KMS-11 (cell line): ENCODE results near the gene CBLC.
"Not testable (repeated sequence)": the region's sequence is repeated elsewhere in the genome, so short reads cannot be mapped to it uniquely, and the experiment has no call there.

Source experiments
- H2AFZ ChIP-seq: fragments of 200-600 bp; sonication (generic); 2 replicates; pipeline ENCODE4 v1.6.1; 2016; ENCODE audit warnings: antibody characterized with exemption, mixed run types, low read depth
- H3K27ac ChIP-seq: fragments of 200-600 bp; sonication (generic); 2 replicates; pipeline ENCODE4 v1.6.1; 2016; ENCODE audit warnings: mild to moderate bottlenecking, mixed run types
- H3K27me3 ChIP-seq: fragments of 200-600 bp; sonication (generic); 2 replicates; pipeline ENCODE4 v1.6.1; 2017; ENCODE audit warnings: mild to moderate bottlenecking, low read depth, mixed run types, moderate library complexity; ENCODE audit not compliant: insufficient read depth
- H3K36me3 ChIP-seq: fragments of 200-600 bp; sonication (generic); 2 replicates; pipeline ENCODE4 v1.6.1; 2017; ENCODE audit warnings: mild to moderate bottlenecking, mixed run types; ENCODE audit not compliant: insufficient read depth
- H3K4me1 ChIP-seq: fragments of 200-600 bp; sonication (generic); 2 replicates; pipeline ENCODE4 v1.6.1; 2016; ENCODE audit warnings: mild to moderate bottlenecking, low read depth, mixed run types; ENCODE audit not compliant: poor library complexity, severe bottlenecking
- H3K4me2 ChIP-seq: fragments of 200-600 bp; sonication (generic); 2 replicates; pipeline ENCODE4 v1.7.0; 2016; ENCODE audit warnings: mild to moderate bottlenecking, mixed run types
- H3K4me3 ChIP-seq: fragments of 200-600 bp; sonication (generic); IDR thresholded peaks from 2 replicates; pipeline ENCODE4 v1.6.1; 2017; ENCODE audit warnings: low read depth, low read length, mixed read lengths; ENCODE audit not compliant: insufficient read depth
- H3K79me2 ChIP-seq: fragments of 200-600 bp; sonication (generic); 2 replicates; pipeline ENCODE4 v1.6.1; 2016; ENCODE audit warnings: low read depth, mixed run types; ENCODE audit not compliant: insufficient read depth
- H3K9ac ChIP-seq: fragments of 200-600 bp; sonication (generic); 2 replicates; pipeline ENCODE4 v1.6.1; 2016; ENCODE audit warnings: mild to moderate bottlenecking, mixed run types
- H4K20me1 ChIP-seq: fragments of 200-600 bp; sonication (generic); 2 replicates; pipeline ENCODE4 v1.6.1; 2016; ENCODE audit warnings: mild to moderate bottlenecking, mixed run types; ENCODE audit not compliant: insufficient read depth
- TF ChIP-seq, protein P1 (sequence below): fragments of 200-600 bp; sonication (generic); conservative IDR thresholded peaks from 2 replicates; pipeline ENCODE4 v1.6.1; 2017; ENCODE audit warnings: low read depth, mild to moderate bottlenecking, antibody characterized with exemption, low read length, moderate library complexity, mixed read lengths

Gene CBLC

DNA sequence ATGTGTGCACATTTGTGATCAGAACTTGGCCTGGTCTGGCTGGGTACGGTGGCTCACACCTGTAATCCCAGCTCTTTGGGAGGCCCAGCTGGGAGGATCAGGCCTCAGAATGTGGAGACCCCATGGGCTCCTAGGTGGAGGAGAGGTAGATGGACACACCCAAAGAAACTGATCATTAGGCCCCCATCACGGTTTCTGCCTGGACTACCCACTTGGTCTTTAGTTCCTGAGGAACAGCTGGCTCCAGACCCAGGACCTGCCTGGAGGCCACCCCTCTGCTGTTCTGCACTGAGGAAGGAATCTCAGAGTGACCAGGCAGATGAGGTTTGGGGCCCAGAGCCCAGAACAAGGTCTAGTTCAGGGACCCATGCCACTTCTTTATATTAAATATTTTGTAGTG is 1.5 kb downstream of the CBLC start:
- TF ChIP-seq, protein P1, sequence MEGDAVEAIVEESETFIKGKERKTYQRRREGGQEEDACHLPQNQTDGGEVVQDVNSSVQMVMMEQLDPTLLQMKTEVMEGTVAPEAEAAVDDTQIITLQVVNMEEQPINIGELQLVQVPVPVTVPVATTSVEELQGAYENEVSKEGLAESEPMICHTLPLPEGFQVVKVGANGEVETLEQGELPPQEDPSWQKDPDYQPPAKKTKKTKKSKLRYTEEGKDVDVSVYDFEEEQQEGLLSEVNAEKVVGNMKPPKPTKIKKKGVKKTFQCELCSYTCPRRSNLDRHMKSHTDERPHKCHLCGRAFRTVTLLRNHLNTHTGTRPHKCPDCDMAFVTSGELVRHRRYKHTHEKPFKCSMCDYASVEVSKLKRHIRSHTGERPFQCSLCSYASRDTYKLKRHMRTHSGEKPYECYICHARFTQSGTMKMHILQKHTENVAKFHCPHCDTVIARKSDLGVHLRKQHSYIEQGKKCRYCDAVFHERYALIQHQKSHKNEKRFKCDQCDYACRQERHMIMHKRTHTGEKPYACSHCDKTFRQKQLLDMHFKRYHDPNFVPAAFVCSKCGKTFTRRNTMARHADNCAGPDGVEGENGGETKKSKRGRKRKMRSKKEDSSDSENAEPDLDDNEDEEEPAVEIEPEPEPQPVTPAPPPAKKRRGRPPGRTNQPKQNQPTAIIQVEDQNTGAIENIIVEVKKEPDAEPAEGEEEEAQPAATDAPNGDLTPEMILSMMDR, result no peak
- Histone ChIP-seq H3K27me3 (no peaks in the 10 kb centered on the region), H3K4me3 (no peak overlapping the region), H3K4me1 (no peaks in the 10 kb centered on the region), H3K9ac (no peak overlapping the region), H3K27ac (no peak overlapping the region), H4K20me1 (no peaks in the 10 kb centered on the region), H3K36me3 (no peaks in the 10 kb centered on the region), H3K79me2 (no peaks in the 10 kb centered on the region), H2AFZ (no peak overlapping the region), H3K4me2 (no peak overlapping the region)

DNA sequence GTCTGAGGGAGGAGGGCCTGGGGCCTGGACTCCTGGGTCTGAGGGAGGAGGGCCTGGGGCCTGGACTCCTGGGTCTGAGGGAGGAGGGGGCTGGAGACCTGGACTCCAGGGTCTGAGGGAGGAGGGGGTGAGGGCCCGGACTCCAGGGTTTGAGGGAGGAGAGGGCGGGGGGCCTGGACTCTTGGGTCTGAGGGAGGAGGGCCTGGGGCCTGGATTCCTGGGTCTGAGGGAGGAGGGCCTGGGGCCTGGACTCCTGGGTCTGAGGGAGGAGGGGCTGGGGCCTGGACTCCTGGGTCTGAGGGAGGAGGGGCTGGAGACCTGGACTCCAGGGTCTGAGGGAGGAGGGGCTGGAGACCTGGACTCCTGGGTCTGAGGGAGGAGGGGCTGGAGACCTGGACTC is 4.0 kb downstream of the CBLC start:
- not testable (repeated sequence) for H3K4me2 ChIP-seq, H3K9ac ChIP-seq, H3K27ac ChIP-seq, H3K27me3 ChIP-seq, H3K79me2 ChIP-seq, H3K4me3 ChIP-seq, H4K20me1 ChIP-seq, H3K4me1 ChIP-seq, H2AFZ ChIP-seq, H3K36me3 ChIP-seq

DNA sequence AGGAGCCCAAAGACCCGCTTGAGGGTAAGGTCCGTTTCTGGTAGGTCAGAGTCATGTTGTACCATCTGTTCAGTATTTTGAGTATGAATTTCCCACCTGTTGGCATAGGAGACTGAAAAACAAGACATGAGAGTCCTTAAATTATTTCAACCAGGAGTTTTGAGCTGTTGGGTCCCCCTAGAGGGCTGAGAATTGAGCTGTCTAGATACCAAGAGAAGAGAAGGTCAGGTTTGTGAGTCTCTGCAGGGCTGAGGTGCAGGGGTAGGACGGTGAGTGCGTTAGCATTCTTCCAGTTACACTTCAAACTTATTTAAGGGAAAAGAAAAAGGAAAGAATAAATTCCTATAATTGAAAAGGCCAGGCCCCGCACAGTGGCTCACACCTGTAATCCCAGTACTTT is 5.0 kb downstream of the CBLC start:
- Histone ChIP-seq H3K4me3 (no peak overlapping the region), H4K20me1 (no peaks in the 10 kb centered on the region), H3K36me3 (no peaks in the 10 kb centered on the region), H3K27ac (no peak overlapping the region), H3K4me1 (peaks cover 3% of the 10 kb centered on the region), H3K9ac (no peak overlapping the region), H2AFZ (no peak overlapping the region), H3K79me2 (no peaks in the 10 kb centered on the region), H3K4me2 (no peak overlapping the region), H3K27me3 (no peaks in the 10 kb centered on the region)
- TF ChIP-seq, protein P1, result 0 out of 2 replicates have a peak, but pooled peaks have one; percentile 22

DNA sequence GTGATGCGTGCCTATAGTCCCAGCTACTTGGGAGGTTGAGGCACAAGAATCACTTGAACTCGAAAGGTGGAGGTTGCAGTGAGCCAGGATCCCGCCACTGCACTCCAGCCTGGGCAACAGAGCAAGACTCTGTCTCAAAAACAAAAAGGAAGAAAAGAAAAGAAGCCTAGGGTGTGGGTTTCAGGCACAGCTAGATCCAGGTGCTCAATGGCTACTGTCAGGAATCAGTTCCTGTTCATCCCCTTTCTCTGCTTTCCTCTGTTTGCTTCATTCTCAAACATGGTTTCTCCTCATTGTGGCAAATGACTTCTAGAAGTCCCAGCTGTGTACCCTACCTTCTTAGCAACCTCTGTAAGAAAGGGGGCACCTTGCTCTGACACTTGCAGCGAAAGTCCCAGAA is 5.9 kb downstream of the CBLC start:
- H3K79me2 ChIP-seq, result no peaks in the 10 kb centered on the region
- no peak overlapping the region for H3K4me3 ChIP-seq
- no peak overlapping the region for H3K4me2 ChIP-seq
- H2AFZ ChIP-seq, result no peak overlapping the region
- no peaks in the 10 kb centered on the region for H4K20me1 ChIP-seq
- no peaks in the 10 kb centered on the region for H3K36me3 ChIP-seq
- TF ChIP-seq, protein P1, result no peak
- no peaks in the 10 kb centered on the region for H3K27me3 ChIP-seq
- peaks cover 3% of the 10 kb centered on the region for H3K4me1 ChIP-seq
- no peak overlapping the region for H3K9ac ChIP-seq
- H3K27ac ChIP-seq, result no peak overlapping the region

DNA sequence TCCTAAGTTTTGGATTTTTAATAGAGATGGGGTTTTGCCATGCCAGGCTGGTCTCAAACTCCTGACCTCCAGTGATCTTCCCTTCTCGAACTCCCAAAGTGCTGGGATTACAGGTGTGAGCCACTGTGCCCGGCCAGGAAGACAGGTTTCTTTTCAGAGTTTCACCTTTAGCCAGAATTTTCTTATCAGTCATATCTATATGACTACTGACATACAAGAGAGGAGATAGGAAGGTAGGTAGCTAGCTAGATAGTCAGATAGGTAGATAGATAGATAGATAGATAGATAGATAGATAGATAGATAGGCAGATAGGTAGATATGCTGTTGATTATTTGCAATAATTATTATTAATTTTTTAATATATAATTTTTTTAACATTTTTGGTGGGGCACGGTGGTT is 7.6 kb downstream of the CBLC start:
- Histone ChIP-seq H3K4me3 (no peak overlapping the region), H3K79me2 (no peaks in the 10 kb centered on the region), H3K4me2 (no peak overlapping the region; the same call in 1 of the 2 replicates), H3K4me1 (peaks cover 3% of the 10 kb centered on the region), H3K9ac (no peak overlapping the region), H2AFZ (peak overlapping the region; percentile 92; the same call in 1 of the 2 replicates), H4K20me1 (no peaks in the 10 kb centered on the region), H3K27ac (no peak overlapping the region), H3K27me3 (no peaks in the 10 kb centered on the region), H3K36me3 (no peaks in the 10 kb centered on the region)
- TF ChIP-seq, protein P1, result no peak
